CD4-positive, alpha-beta memory T cell (primary cell): ENCODE results near the gene PTPRM. TPM values are rescaled to one million over a fixed set of nuclear protein-coding genes. Genes with fewer than 3 reads are reported as not detected.
A peak's percentile ranks its signal among the peaks of the same experiment; 100 is the strongest.

Experiments used
- CTCF ChIA-PET: fragments of 350-600 bp; sonication (Branson Sonifier 250); formaldehyde crosslinking; loops from one replicate; lab custom pipeline; 2021; ENCODE audit warnings: inconsistent platforms; ENCODE audit not compliant: partially characterized antibody; lab: Charles Lee
- POLR2A ChIA-PET: fragments of 350-600 bp; sonication (Branson Sonifier 250); formaldehyde crosslinking; loops from one replicate; lab custom pipeline; 2021; ENCODE audit not compliant: partially characterized antibody; lab: Charles Lee
- DNase-seq, 5 donors: peaks; one replicate each; pipeline versions ENCODE4 v3.0.0 to v3.0.0-alpha.2; 2020 to 2022; ENCODE audit warnings: mixed read lengths in 1 of 5
- H3K27ac ChIP-seq: one replicate; pipeline ENCODE4 v1.7.0; 2013; ENCODE audit warnings: low read depth, low read length
- H3K27me3 ChIP-seq: 2 replicates; pipeline ENCODE4 v1.7.0; 2013; ENCODE audit warnings: mild to moderate bottlenecking, low read length, moderate library complexity; ENCODE audit not compliant: insufficient read depth
- H3K36me3 ChIP-seq: 2 replicates; pipeline ENCODE4 v1.7.0; 2013; ENCODE audit warnings: mild to moderate bottlenecking, low read length, moderate library complexity; ENCODE audit not compliant: insufficient read depth
- H3K4me1 ChIP-seq: 2 replicates; pipeline ENCODE4 v1.7.0; 2013; ENCODE audit warnings: mild to moderate bottlenecking, low read length, moderate library complexity; ENCODE audit not compliant: insufficient read depth
- H3K4me3 ChIP-seq, 2 donors: one replicate each; pipeline ENCODE4 v1.7.0; 2013; ENCODE audit warnings: low read length in 2 of 2, mild to moderate bottlenecking in 1 of 2
- H3K9me3 ChIP-seq, 2 donors: one replicate each; pipeline ENCODE4 v1.7.0; 2013; ENCODE audit warnings: low read length in 2 of 2, control low read depth in 1 of 2; ENCODE audit not compliant: control insufficient read depth in 1 of 2
- H3K27ac Mint-ChIP-seq, 7 donors: one replicate each; pipeline ENCODE4 v1.8.0; 2020 to 2021; ENCODE audit warnings: mixed read lengths in 7 of 7, mild to moderate bottlenecking in 6 of 7, inconsistent platforms in 3 of 7, moderate library complexity in 3 of 7
- H3K27me3 Mint-ChIP-seq, 2 donors: one replicate each; pipeline ENCODE4 v1.8.0; 2020 to 2021; ENCODE audit warnings: mixed read lengths in 2 of 2
- H3K36me3 Mint-ChIP-seq, 2 donors: one replicate each; pipeline ENCODE4 v1.8.0; 2020 to 2021; ENCODE audit warnings: mixed read lengths in 2 of 2, inconsistent platforms in 1 of 2, mild to moderate bottlenecking in 1 of 2
- H3K4me1 Mint-ChIP-seq, 4 donors: one replicate each; pipeline ENCODE4 v1.8.0; 2020 to 2021; ENCODE audit warnings: mixed read lengths in 4 of 4, mild to moderate bottlenecking in 1 of 4
- H3K4me3 Mint-ChIP-seq, 8 donors: one replicate each; pipeline ENCODE4 v1.8.0; 2020 to 2021; ENCODE audit warnings: mixed read lengths in 8 of 8, mild to moderate bottlenecking in 7 of 8, moderate library complexity in 6 of 8, inconsistent platforms in 3 of 8
- H3K9me3 Mint-ChIP-seq, 8 donors: one replicate each; pipeline ENCODE4 v1.8.0; 2020 to 2021; ENCODE audit warnings: mixed read lengths in 8 of 8, mild to moderate bottlenecking in 5 of 8, inconsistent platforms in 3 of 8, moderate library complexity in 1 of 8
- intact Hi-C: fragments of 100-400 bp; cut with micrococcal nuclease; formaldehyde crosslinking; loops from one replicate; pipeline ENCODE4 v1.15.1; 2023
- polyA plus RNA-seq, 2 donors: library from polyadenylated mRNA; unstranded; fragments of 300-500 nt; fragmentation: Illumina TruSeq; gene quantifications; one replicate each; pipeline ENCODE4 v1.2.3, GENCODE V29; 2021
- total RNA-seq, 2 experiments: library from RNA; stranded (reverse); gene quantifications; one replicate each; pipeline ENCODE4 v1.2.3, GENCODE V29; 2021

PTPRM gene
- total and polyA plus RNA-seq, 4 experiments from 2014 or later = 6.7 to 20.1 (median 12.9) TPM

GRCh38 chr18:7567474-7568425 lies 634 bp downstream of the PTPRM start:
- Mint-ChIP-seq H3K4me3 (peak overlapping the region in 2 of 8 donors; percentile 36 to 54), H3K9me3 (peaks cover 0 to 8% (median 0%) of the 10 kb centered on the region in 8 donors), H3K27ac (no peak overlapping the region), H3K4me1 (peaks cover 0 to 11% (median 6%) of the 10 kb centered on the region in 4 donors), H3K27me3 (peaks cover 23 to 26% of the 10 kb centered on the region in 2 donors), H3K36me3 (no peaks in the 10 kb centered on the region)
- Histone ChIP-seq H3K27ac (peak overlapping the region; percentile 9), H3K9me3 (no peaks in the 10 kb centered on the region), H3K4me3 (no peak overlapping the region), H3K4me1 (no peaks in the 10 kb centered on the region), H3K27me3 (peaks cover 5% of the 10 kb centered on the region), H3K36me3 (no peaks in the 10 kb centered on the region)
- intact Hi-C loops = no loop called here
- POLR2A ChIA-PET = no interaction called here
- DNase-seq = peak in 3 of 5 donors; percentile 9 to 18 (median 15)
- CTCF ChIA-PET = no interaction called here

- POLR2A ChIA-PET = no interaction called here
- Histone ChIP-seq H3K9me3 (no peaks in the 10 kb centered on the region), H3K4me3 (no peak overlapping the region), H3K36me3 (no peaks in the 10 kb centered on the region), H3K27me3 (peaks cover 5% of the 10 kb centered on the region), H3K27ac (no peak overlapping the region), H3K4me1 (no peaks in the 10 kb centered on the region)
- Mint-ChIP-seq H3K27ac (peak overlapping the region in 1 of 7 donors; percentile 30), H3K27me3 (peaks cover 26 to 28% of the 10 kb centered on the region in 2 donors), H3K4me1 (peaks cover 0 to 16% (median 6%) of the 10 kb centered on the region in 4 donors), H3K4me3 (peak overlapping the region; percentile 62 to 83 (median 72)), H3K9me3 (peaks cover 0 to 8% (median 0%) of the 10 kb centered on the region in 8 donors), H3K36me3 (no peaks in the 10 kb centered on the region)
- DNase-seq = peak in 1 of 5 donors; percentile 3
- CTCF ChIA-PET = no interaction called here
- intact Hi-C loops = no loop called here
Measured at GRCh38 chr18:7568426-7568825, 1.3 kb downstream of the PTPRM start.

- Histone ChIP-seq H3K9me3 (no peaks in the 10 kb centered on the region), H3K36me3 (no peaks in the 10 kb centered on the region), H3K27me3 (no peaks in the 10 kb centered on the region), H3K4me3 (no peak overlapping the region), H3K27ac (no peak overlapping the region), H3K4me1 (no peaks in the 10 kb centered on the region)
- peak overlapping the region in 1 of 8 donors; percentile 11 for H3K4me3 Mint-ChIP-seq
- peaks cover 0 to 8% (median 0%) of the 10 kb centered on the region in 8 donors for H3K9me3 Mint-ChIP-seq
- peaks cover 16 to 18% of the 10 kb centered on the region in 2 donors for H3K27me3 Mint-ChIP-seq
- peak overlapping the region in 1 of 7 donors; percentile 82 for H3K27ac Mint-ChIP-seq
- no peaks in the 10 kb centered on the region for H3K36me3 Mint-ChIP-seq
- POLR2A ChIA-PET = no interaction called here
- peaks cover 0 to 25% (median 7%) of the 10 kb centered on the region in 4 donors for H3K4me1 Mint-ChIP-seq
- CTCF ChIA-PET = no interaction called here
- no peak for DNase-seq
- intact Hi-C loops = no loop called here
Measured at GRCh38 chr18:7571626-7572025, 4.5 kb downstream of the PTPRM start.

- DNase-seq = no peak
- Histone ChIP-seq H3K27me3 (no peaks in the 10 kb centered on the region), H3K4me1 (no peaks in the 10 kb centered on the region), H3K4me3 (no peak overlapping the region), H3K36me3 (no peaks in the 10 kb centered on the region), H3K9me3 (no peaks in the 10 kb centered on the region), H3K27ac (no peak overlapping the region)
- H3K4me1 Mint-ChIP-seq = peaks cover 1 to 25% (median 7%) of the 10 kb centered on the region in 4 donors
- H3K36me3 Mint-ChIP-seq = no peaks in the 10 kb centered on the region
- H3K9me3 Mint-ChIP-seq = peaks cover 0 to 8% (median 0%) of the 10 kb centered on the region in 8 donors
- peak overlapping the region; percentile 3 to 79 (median 23) for H3K4me3 Mint-ChIP-seq
- peaks cover 16 to 18% of the 10 kb centered on the region in 2 donors for H3K27me3 Mint-ChIP-seq
- intact Hi-C loops = no loop called here
- peak overlapping the region; percentile 2 to 93 (median 85) for H3K27ac Mint-ChIP-seq
- POLR2A ChIA-PET = no interaction called here
- CTCF ChIA-PET = no interaction called here
Measured at GRCh38 chr18:7572822-7573221, 5.7 kb downstream of the PTPRM start.

- H3K36me3 Mint-ChIP-seq = no peaks in the 10 kb centered on the region
- H3K27me3 Mint-ChIP-seq = peaks cover 5 to 7% of the 10 kb centered on the region in 2 donors
- intact Hi-C loops = no loop called here
- Histone ChIP-seq H3K27me3 (no peaks in the 10 kb centered on the region), H3K9me3 (no peaks in the 10 kb centered on the region), H3K27ac (no peak overlapping the region), H3K4me1 (no peaks in the 10 kb centered on the region), H3K36me3 (no peaks in the 10 kb centered on the region), H3K4me3 (no peak overlapping the region)
- DNase-seq = no peak
- peak overlapping the region in 1 of 8 donors; percentile 47 for H3K4me3 Mint-ChIP-seq
- peak overlapping the region in 2 of 7 donors; percentile 23 to 46 for H3K27ac Mint-ChIP-seq
- ChIA-PET CTCF (no interaction called here), POLR2A (no interaction called here)
- H3K9me3 Mint-ChIP-seq = peaks cover 0 to 3% (median 0%) of the 10 kb centered on the region in 8 donors
- H3K4me1 Mint-ChIP-seq = peaks cover 0 to 15% (median 4%) of the 10 kb centered on the region in 4 donors
Measured at GRCh38 chr18:7575465-7576028, 8.4 kb downstream of the PTPRM start.

- Histone ChIP-seq H3K4me1 (no peaks in the 10 kb centered on the region), H3K4me3 (no peak overlapping the region), H3K9me3 (no peaks in the 10 kb centered on the region), H3K36me3 (no peaks in the 10 kb centered on the region), H3K27ac (no peak overlapping the region), H3K27me3 (no peaks in the 10 kb centered on the region)
- no peaks in the 10 kb centered on the region for H3K36me3 Mint-ChIP-seq
- H3K4me1 Mint-ChIP-seq = peaks cover 0 to 15% (median 4%) of the 10 kb centered on the region in 4 donors
- POLR2A ChIA-PET = no interaction called here
- no peak for DNase-seq
- peaks cover 0 to 3% (median 0%) of the 10 kb centered on the region in 8 donors for H3K9me3 Mint-ChIP-seq
- CTCF ChIA-PET = no interaction called here
- H3K27me3 Mint-ChIP-seq = peaks cover 4 to 5% of the 10 kb centered on the region in 2 donors
- no peak overlapping the region for H3K27ac Mint-ChIP-seq
- intact Hi-C loops = no loop called here
- peak overlapping the region in 1 of 8 donors; percentile 47 for H3K4me3 Mint-ChIP-seq
Measured at GRCh38 chr18:7576077-7576476, 9.0 kb downstream of the PTPRM start.

GRCh38 chr18:7576685-7577084 lies 9.6 kb downstream of the PTPRM start:
- H3K9me3 ChIP-seq = no peaks in the 10 kb centered on the region
- H3K4me1 ChIP-seq = no peaks in the 10 kb centered on the region
- no peak for DNase-seq
- ChIA-PET CTCF (no interaction called here), POLR2A (no interaction called here)
- Mint-ChIP-seq H3K4me3 (no peak overlapping the region), H3K4me1 (peaks cover 0 to 15% (median 4%) of the 10 kb centered on the region in 4 donors), H3K9me3 (peaks cover 0 to 3% (median 0%) of the 10 kb centered on the region in 8 donors), H3K36me3 (no peaks in the 10 kb centered on the region), H3K27ac (no peak overlapping the region), H3K27me3 (peaks cover 4% of the 10 kb centered on the region in 2 donors)
- no peaks in the 10 kb centered on the region for H3K27me3 ChIP-seq
- no peaks in the 10 kb centered on the region for H3K36me3 ChIP-seq
- H3K4me3 ChIP-seq = no peak overlapping the region
- intact Hi-C loops = no loop called here
- no peak overlapping the region for H3K27ac ChIP-seq
